Kidney (tissue), 14 donors: ENCODE data around the gene RNASEH2A. TPM values are rescaled to one million over a fixed set of nuclear protein-coding genes. Genes with fewer than 3 reads are reported as not detected.

Source experiments
- DNase-seq, 5 donors: peaks; one replicate each; pipeline ENCODE4 v3.0.0-alpha.2; 2013 to 2020
- FAIRE-seq: peaks from 2 replicates; lab custom pipeline; 2012; peaks lifted over from hg19 to GRCh38; lab: Jason Lieb, UNC
- H3K27ac ChIP-seq, 2 donors: one replicate each; pipeline ENCODE4 v1.7.0; 2013; ENCODE audit warnings: low read depth in 2 of 2, low read length in 2 of 2, inconsistent platforms in 1 of 2
- H3K27me3 ChIP-seq: one replicate; pipeline ENCODE4 v1.7.1; 2013; ENCODE audit warnings: low read length, inconsistent platforms; ENCODE audit not compliant: control insufficient read depth, insufficient read depth
- H3K36me3 ChIP-seq, 3 donors: one replicate each; pipeline versions ENCODE4 v1.7.0 to v1.7.1; 2013; ENCODE audit warnings: low read length in 3 of 3, control low read depth in 1 of 3, inconsistent platforms in 1 of 3; ENCODE audit not compliant: insufficient read depth in 3 of 3, control insufficient read depth in 2 of 3
- H3K4me1 ChIP-seq, 3 donors: one replicate each; pipeline versions ENCODE4 v1.7.0 to v1.7.1; 2013; ENCODE audit warnings: low read length in 3 of 3, inconsistent platforms in 1 of 3, low read depth in 1 of 3; ENCODE audit not compliant: control insufficient read depth in 2 of 3, insufficient read depth in 2 of 3
- H3K4me3 ChIP-seq, 3 donors: one replicate each; pipeline versions ENCODE4 v1.7.0 to v1.8.1; 2013; ENCODE audit warnings: low read length in 3 of 3, control low read depth in 1 of 3, inconsistent platforms in 1 of 3
- H3K9ac ChIP-seq, 3 donors: one replicate each; pipeline versions ENCODE4 v1.7.0 to v1.7.1; 2013; ENCODE audit warnings: low read length in 3 of 3, control low read depth in 1 of 3, inconsistent platforms in 1 of 3
- H3K9me3 ChIP-seq, 3 donors: one replicate each; pipeline versions ENCODE4 v1.7.0 to v1.7.1; 2013; ENCODE audit warnings: low read length in 3 of 3, control low read depth in 1 of 3, inconsistent platforms in 1 of 3; ENCODE audit not compliant: control insufficient read depth in 2 of 3, insufficient read depth in 1 of 3
- CTCF ChIP-seq: IDR thresholded peaks from 3 replicates; pipeline ENCODE4 v1.5.1; 2012; ENCODE audit warnings: mild to moderate bottlenecking, moderate library complexity, borderline replicate concordance; ENCODE audit not compliant: insufficient read depth; ENCODE audit errors: extremely low read depth
- intact Hi-C: fragments of 100-400 bp; cut with DNase I; formaldehyde crosslinking; loops from one replicate; pipeline ENCODE4 v1.11.1; 2022
- polyA plus RNA-seq: library from polyadenylated mRNA; stranded (reverse); fragments of 350-450 nt; fragmentation: Illumina TruSeq; extraction: RNeasy Lipid Tissue Mini Kit (QIAGEN cat#74804); gene quantifications from one replicate; pipeline ENCODE4 v1.2.3, GENCODE V29; 2014; ENCODE audit warnings: low read depth, low replicate concordance; ENCODE audit not compliant: insufficient read depth
- total RNA-seq: library from RNA; stranded (reverse); fragmentation: NEBNext Ultra II Directional; extraction: Animal tissue kit (Norgen Biotek cat#: 25700); gene quantifications from one replicate; pipeline ENCODE4 v1.2.1, GENCODE V29; 2021
- donor health status: control.
- donor health status: control.
- donor health status: control.
- donor health status: control.
- donor health status: control.
- donor health status: DM: yes; HTN: yes; CAD: no.
- donor health status: Normal renal cell carcinoma (clear cell type).

RNASEH2A gene
- total and polyA plus RNA-seq, 2 donors from 2014 or later, result 1.3 to 7.9 TPM

GRCh38 chr19:12833738-12834565 is 27.6 kb downstream of the RNASEH2A start:
- H3K27me3 ChIP-seq, result peaks cover 35% of the 10 kb centered on the region
- no peak overlapping the region for H3K27ac ChIP-seq
- no peak for TF ChIP-seq CTCF
- H3K4me1 ChIP-seq, result peaks cover 0 to 5% (median 0%) of the 10 kb centered on the region in 3 donors
- peak in 1 of 5 donors; percentile 66 for DNase-seq
- H3K9ac ChIP-seq, result no peak overlapping the region
- intact Hi-C loops, result no loop called here
- H3K9me3 ChIP-seq, result no peaks in the 10 kb centered on the region
- no peaks in the 10 kb centered on the region for H3K36me3 ChIP-seq
- no peak for FAIRE-seq
- H3K4me3 ChIP-seq, result no peak overlapping the region

- no peak within 1 kb of the TSS for H3K4me3 ChIP-seq
- no peaks in the 10 kb centered on the region for H3K9me3 ChIP-seq
- TF ChIP-seq CTCF, result no peak
- H3K27me3 ChIP-seq, result peaks cover 41% of the 10 kb centered on the region
- H3K4me1 ChIP-seq, result peaks cover 0 to 5% (median 0%) of the 10 kb centered on the region in 3 donors
- no peaks in the 10 kb centered on the region for H3K36me3 ChIP-seq
- intact Hi-C loops, result no loop called here
- FAIRE-seq (no peak), DNase-seq (peak in 1 of 5 donors; percentile 50)
- H3K9ac ChIP-seq, result no peak within 1 kb of the TSS
- H3K27ac ChIP-seq, result no peak within 1 kb of the TSS
Observed at GRCh38 chr19:12834566-12834943, 28.2 kb downstream of the RNASEH2A start, which contains the start of gene RTBDN. TSS of gene RTBDN (minus strand) at chr19:12834579. CDS start at chr19:12829979, 4,600 bp downstream.

GRCh38 chr19:12834976-12835757 is 28.8 kb downstream of the RNASEH2A start:
- Histone ChIP-seq H3K27ac (no peak overlapping the region), H3K4me1 (peaks cover 0 to 5% (median 0%) of the 10 kb centered on the region in 3 donors), H3K9ac (no peak overlapping the region), H3K9me3 (no peaks in the 10 kb centered on the region), H3K4me3 (no peak overlapping the region), H3K27me3 (peaks cover 45% of the 10 kb centered on the region), H3K36me3 (no peaks in the 10 kb centered on the region)
- FAIRE-seq (no peak), DNase-seq (peak in 3 of 5 donors; percentile 17 to 65 (median 47))
- no peak for TF ChIP-seq CTCF
- intact Hi-C loops, result no loop called here
